ENCODE measurements around the gene C1QTNF6.

The C1QTNF6 gene

DNA sequence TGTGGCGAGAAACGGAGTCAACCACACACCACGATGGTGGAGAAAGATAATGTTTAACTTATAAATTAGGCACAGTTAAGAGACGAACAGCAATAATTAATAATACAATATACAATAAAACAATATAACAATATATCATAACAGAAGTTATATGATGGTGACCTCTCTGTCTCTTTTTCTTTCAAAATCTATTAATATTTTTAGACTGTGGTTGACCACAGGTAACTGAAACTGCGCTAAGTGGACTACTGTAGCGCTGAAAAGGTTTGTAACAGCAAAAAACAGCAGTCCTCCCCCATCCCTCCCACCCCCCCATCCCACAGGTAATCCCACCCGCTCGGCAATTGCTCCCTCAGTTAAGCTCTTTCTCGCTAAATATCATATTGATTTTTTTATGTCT is 27.8 kb upstream of the C1QTNF6 start:
- DNase-seq, result no peak
- no peak overlapping the region for H3K4me3 Mint-ChIP-seq
- peaks cover 59% of the 10 kb centered on the region for H3K4me1 Mint-ChIP-seq
- no peaks in the 10 kb centered on the region for H3K27me3 Mint-ChIP-seq
- CTCF ChIA-PET, result interaction anchor here (0.8 to 3.0 kb wide), 3 partner anchors 14 to 16 kb away, joined by 3 to 17 read pairs (median 3); no protein-coding TSS in a partner anchor
- H3K9me3 Mint-ChIP-seq, result peaks cover 3% of the 10 kb centered on the region
- H3K27ac Mint-ChIP-seq, result no peak overlapping the region
- H3K36me3 Mint-ChIP-seq, result peaks cover 28% of the 10 kb centered on the region

DNA sequence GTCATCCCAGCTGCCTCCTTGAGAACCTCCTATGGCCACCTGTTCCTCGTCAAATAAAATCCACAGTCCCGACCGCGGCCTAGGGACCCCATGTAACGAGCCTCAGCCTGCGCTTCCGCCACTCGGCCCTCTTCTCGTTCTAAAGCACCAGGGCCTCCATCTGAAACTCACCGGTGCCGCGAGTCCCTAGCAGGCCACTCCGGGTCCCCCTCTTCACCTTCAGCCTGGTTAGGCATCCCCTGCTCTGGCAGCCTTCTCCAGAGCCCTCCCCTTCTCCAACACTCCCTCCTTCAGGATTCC is 26.6 kb upstream of the C1QTNF6 start:
- peaks cover 20% of the 10 kb centered on the region for H3K36me3 Mint-ChIP-seq
- no peak overlapping the region for H3K27ac Mint-ChIP-seq
- no peaks in the 10 kb centered on the region for H3K27me3 Mint-ChIP-seq
- CTCF ChIA-PET, result no interaction called here
- DNase-seq, result peak; percentile 5
- no peak overlapping the region for H3K4me3 Mint-ChIP-seq
- H3K4me1 Mint-ChIP-seq, result peaks cover 47% of the 10 kb centered on the region
- H3K9me3 Mint-ChIP-seq, result no peaks in the 10 kb centered on the region

DNA sequence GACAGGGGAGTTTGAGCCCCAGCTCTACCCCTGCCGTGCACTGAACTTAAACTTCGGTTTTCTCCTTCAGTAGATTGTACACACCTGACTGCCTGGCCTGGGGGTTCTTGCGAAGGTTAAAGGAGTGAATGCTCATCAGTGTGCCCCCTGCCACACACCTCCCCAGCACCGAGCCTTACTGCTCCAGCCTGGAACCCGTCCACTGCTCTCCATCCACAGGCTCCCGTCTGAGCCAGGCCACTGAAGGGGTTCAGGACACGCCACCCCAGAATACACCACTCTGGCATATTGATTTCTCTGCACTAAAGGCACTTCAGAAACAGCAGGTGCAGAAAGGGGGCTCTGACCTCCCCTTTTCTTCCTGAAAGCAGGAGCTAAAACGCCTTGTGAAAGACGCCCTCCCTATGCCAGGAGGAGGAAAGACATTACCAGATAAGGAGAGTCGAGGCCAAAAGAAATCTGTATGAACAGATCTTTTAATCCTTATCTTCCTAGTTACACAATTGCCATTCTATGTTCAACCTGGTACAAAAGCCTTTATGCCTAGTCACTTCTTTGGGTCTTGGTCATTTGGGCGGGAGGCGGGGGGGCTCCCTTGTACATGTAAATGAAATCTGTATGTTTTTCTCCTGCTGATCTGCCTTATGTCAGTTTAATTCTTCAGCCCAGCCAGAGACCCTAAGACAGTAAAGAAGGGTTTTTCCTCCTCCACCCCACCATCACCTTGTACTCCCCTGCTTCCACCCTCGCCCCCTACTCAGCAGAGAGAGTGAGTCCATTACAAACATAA is 26.1 kb upstream of the C1QTNF6 start:
- Mint-ChIP-seq H3K36me3 (peaks cover 20% of the 10 kb centered on the region), H3K27me3 (no peaks in the 10 kb centered on the region), H3K27ac (peak overlapping the region; percentile 50), H3K4me3 (no peak overlapping the region), H3K9me3 (no peaks in the 10 kb centered on the region), H3K4me1 (peaks cover 43% of the 10 kb centered on the region)
- CTCF ChIA-PET, result no interaction called here
- DNase-seq, result peak; percentile 15

DNA sequence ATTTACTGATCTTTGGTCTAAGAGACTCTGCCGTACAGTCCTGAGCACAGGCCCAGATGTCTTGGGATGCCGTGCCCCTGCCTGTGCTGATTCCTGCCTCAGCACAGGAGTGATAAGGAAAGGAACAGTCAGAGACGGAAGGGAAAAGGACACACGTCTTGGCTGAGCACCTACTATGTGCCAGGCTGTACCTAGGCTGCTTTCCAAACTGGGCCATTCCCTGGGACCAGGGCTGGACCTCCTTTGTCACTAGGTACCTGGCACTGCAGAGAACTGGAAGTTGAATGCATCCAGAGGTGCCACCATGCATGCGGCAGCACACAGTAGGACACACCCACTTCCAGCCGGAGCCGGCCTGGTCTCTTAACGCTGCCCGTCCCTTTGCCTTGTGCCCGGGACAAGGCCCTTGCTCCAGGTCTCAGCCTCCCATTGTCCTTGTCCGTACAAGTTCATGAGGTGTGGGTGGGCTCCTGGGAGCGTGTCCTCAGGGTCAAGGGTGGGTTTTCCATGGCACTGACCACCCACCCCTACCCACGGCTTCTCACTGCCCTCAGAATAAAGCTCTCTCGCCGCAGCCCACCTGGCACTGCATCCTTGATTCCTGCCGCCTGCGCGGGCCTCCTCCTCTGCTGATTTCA is 25.3 kb upstream of the C1QTNF6 start:
- Mint-ChIP-seq H3K27me3 (no peaks in the 10 kb centered on the region), H3K27ac (no peak overlapping the region), H3K4me3 (no peak overlapping the region), H3K4me1 (peaks cover 43% of the 10 kb centered on the region), H3K36me3 (peaks cover 20% of the 10 kb centered on the region), H3K9me3 (no peaks in the 10 kb centered on the region)
- CTCF ChIA-PET, result no interaction called here
- DNase-seq, result peak; percentile 14

DNA sequence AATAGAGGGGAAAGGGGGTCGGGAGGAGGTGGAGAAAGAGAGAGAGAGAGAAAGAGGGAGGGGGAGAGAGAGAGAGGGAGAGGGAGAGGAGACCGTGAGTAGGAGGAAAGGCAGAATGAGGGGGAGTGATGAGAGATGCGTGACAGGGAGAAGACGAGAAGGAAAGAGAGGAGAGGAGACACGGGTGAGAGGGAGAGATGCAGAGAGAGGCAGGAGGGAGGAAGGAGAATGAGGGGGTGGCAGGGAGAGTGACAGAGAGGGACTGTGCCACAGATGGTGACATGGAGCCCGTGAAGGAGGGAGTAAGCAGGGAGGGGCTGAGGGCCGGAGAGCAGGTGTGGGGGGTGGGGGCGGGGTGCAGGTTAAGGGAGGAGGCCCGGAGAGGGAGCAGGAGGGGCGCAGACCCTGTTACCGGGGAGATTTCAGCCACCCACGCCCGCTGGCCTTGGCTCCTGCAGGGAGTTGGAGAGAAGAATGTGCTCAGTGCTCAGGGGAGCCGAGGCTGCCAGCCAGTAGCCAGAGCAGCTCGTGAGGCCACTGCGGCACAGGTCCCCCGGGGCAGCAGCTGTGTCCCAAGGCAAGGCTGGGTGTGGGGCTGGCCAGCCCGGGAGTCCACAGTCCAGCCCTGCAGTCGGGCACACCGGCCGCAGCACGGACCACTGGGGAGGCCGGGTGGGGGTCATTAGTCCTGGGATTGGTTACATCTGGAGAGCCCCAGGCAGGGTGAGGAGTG is 24.3 kb upstream of the C1QTNF6 start, which contains the start of gene SSTR3:
SSTR3 (minus strand) TSS at position 304 of the 733 bp plus-strand sequence. CDS start 4,674 bp downstream, outside the sequence.
- peak; percentile 16 for DNase-seq
- H3K4me3 Mint-ChIP-seq, result no peak within 1 kb of the TSS
- CTCF ChIA-PET, result no interaction called here
- H3K36me3 Mint-ChIP-seq, result peaks cover 16% of the 10 kb centered on the region
- no peaks in the 10 kb centered on the region for H3K27me3 Mint-ChIP-seq
- H3K9me3 Mint-ChIP-seq, result no peaks in the 10 kb centered on the region
- no peak within 1 kb of the TSS for H3K27ac Mint-ChIP-seq
- peaks cover 42% of the 10 kb centered on the region for H3K4me1 Mint-ChIP-seq

DNA sequence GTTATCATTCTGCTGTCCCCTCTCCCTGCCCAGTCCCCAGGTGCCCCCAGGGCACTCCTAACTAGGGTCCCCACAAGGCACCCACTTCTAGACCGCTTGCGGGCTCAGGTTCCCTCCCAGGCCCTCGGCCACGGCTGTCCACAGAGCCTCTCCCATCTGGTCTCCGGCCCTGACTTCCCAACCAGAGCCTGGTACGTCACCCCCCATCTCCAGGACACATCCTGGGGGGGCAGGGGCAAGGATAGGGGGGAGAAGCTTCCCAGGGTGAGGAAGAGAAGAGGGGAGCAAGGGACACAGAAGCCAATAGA is 23.8 kb upstream of the C1QTNF6 start:
- H3K9me3 Mint-ChIP-seq, result no peaks in the 10 kb centered on the region
- CTCF ChIA-PET, result no interaction called here
- peaks cover 40% of the 10 kb centered on the region for H3K4me1 Mint-ChIP-seq
- peaks cover 15% of the 10 kb centered on the region for H3K36me3 Mint-ChIP-seq
- no peaks in the 10 kb centered on the region for H3K27me3 Mint-ChIP-seq
- no peak overlapping the region for H3K4me3 Mint-ChIP-seq
- H3K27ac Mint-ChIP-seq, result no peak overlapping the region
- no peak for DNase-seq

DNA sequence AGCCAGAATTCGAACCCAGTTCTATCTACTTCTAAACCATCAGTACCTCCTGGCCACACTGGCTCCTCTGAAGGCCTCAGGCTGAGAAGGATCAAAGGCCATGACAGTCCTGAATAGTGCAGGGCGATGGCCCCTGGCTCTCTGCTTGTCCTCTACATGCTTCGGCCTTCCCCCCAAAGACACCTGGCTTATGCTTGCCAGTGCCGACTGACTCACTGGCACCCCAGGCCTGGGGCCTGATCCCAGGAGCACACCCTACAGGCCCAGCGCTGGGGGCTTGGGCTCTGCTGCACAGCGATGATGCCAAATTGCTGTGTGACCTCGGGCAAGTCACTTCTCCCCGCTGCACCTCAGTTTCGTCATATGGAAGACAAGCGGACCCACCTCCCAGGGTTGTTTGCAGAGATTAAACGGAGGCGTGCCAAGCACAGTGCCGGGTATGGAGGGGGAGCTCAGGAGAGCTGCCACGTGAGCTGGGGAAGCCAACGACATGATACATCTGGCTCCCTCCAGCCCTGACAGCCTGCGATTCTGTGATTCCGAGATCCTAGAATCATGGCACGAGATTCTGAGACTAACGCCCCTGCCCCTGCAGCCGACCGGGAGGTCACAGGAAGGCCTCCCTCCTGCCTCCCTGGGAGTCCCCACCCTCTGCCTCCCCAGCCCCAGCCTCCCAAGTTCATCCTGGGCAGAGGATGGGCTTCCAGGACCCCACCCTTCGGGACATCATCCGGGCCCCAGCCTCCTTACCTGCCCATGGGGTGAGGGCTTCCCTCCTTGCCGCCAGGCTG is 23.2 kb upstream of the C1QTNF6 start:
- no peaks in the 10 kb centered on the region for H3K9me3 Mint-ChIP-seq
- no peak overlapping the region for H3K4me3 Mint-ChIP-seq
- H3K27ac Mint-ChIP-seq, result no peak overlapping the region
- peaks cover 37% of the 10 kb centered on the region for H3K4me1 Mint-ChIP-seq
- peak; percentile 16 for DNase-seq
- CTCF ChIA-PET, result interaction anchor here (1.4 to 2.7 kb wide), 2 partner anchors 12 to 28 kb away, joined by 3 to 9 read pairs; no protein-coding TSS in a partner anchor
- no peaks in the 10 kb centered on the region for H3K27me3 Mint-ChIP-seq
- H3K36me3 Mint-ChIP-seq, result peaks cover 11% of the 10 kb centered on the region

DNA sequence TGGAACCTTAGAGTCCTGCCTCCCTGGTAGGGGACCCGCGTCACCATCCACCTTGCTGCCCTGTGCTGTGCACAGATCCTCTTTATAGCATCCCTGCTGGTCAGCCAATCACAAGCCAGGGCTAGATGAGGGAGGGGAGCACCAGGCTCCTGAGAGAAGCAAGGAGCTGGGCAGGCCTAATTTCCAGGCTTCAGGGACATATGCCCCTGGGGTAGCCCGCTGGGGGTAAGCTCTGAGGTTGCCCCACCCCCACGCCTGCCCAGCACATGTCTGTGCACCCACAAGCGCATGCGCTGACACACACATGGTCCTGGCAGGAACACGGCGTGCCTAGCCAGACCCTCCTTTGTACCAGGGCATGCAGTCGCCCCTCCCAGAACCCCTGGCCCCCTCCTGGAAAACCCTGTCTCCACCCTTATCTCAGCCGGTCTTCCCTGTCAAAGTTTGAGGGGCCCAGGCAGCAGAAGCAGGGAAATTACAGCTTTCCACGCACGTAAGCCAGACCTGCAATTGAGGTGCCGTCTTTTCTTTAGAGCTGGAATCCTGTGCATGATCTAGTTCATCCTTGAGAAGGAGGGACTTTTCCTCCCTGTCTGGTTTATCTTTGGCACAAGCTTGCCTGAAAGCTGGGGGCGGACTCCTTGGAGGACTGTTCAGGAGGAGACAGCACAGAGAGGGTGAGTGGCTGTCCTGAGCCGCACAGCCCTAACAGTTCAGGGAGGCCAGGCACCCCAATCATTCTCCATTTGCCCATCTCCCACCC is 22.2 kb upstream of the C1QTNF6 start:
- DNase-seq, result peak; percentile 19
- H3K9me3 Mint-ChIP-seq, result no peaks in the 10 kb centered on the region
- CTCF ChIA-PET, result interaction anchor here (1.4 to 2.7 kb wide), 2 partner anchors 11 to 29 kb away, joined by 3 to 9 read pairs; no protein-coding TSS in a partner anchor
- peaks cover 5% of the 10 kb centered on the region for H3K36me3 Mint-ChIP-seq
- no peak overlapping the region for H3K27ac Mint-ChIP-seq
- H3K27me3 Mint-ChIP-seq, result no peaks in the 10 kb centered on the region
- no peak overlapping the region for H3K4me3 Mint-ChIP-seq
- H3K4me1 Mint-ChIP-seq, result peaks cover 31% of the 10 kb centered on the region

DNA sequence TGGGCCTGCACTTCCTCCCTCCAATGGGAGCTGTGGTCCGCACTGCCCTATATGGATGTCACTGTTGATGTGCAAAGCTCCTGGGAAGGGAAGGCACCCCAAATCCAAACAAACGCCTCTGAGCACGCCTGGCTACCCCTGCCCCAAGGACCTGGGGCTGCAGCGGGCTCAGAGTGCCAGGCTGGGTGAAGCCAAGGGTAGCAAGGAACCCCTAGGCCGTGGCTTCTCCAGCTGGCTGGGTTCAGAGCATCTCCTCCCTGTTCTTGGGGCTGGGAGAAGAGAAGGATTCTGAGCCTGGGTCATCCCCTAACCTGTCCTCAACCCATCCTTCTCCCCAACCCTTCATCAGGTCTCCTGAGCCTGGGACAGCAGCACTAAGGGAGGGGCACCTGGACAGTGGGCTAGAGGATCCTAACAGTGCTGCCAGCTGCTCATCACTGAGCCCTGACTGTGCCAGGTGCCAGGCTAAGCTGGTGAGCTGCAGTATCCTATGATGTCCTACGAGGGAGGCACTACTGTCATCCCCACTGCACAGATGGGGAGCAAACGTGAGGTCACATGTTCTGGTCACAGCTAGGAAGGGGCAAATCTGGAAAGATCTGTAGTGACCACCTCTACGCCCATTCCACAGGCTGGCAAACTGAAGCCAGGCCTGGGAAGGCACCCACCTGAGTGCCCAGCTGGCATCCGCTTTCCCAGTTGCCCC is 21.2 kb upstream of the C1QTNF6 start:
- no peaks in the 10 kb centered on the region for H3K27me3 Mint-ChIP-seq
- peaks cover 5% of the 10 kb centered on the region for H3K36me3 Mint-ChIP-seq
- CTCF ChIA-PET, result interaction anchor here (1.0 to 2.7 kb wide), 2 partner anchors 10 to 50 kb away, joined by 3 to 9 read pairs; no protein-coding TSS in a partner anchor
- H3K9me3 Mint-ChIP-seq, result no peaks in the 10 kb centered on the region
- peak; percentile 14 for DNase-seq
- peaks cover 27% of the 10 kb centered on the region for H3K4me1 Mint-ChIP-seq
- H3K4me3 Mint-ChIP-seq, result no peak overlapping the region
- peak overlapping the region; percentile 42 for H3K27ac Mint-ChIP-seq

DNA sequence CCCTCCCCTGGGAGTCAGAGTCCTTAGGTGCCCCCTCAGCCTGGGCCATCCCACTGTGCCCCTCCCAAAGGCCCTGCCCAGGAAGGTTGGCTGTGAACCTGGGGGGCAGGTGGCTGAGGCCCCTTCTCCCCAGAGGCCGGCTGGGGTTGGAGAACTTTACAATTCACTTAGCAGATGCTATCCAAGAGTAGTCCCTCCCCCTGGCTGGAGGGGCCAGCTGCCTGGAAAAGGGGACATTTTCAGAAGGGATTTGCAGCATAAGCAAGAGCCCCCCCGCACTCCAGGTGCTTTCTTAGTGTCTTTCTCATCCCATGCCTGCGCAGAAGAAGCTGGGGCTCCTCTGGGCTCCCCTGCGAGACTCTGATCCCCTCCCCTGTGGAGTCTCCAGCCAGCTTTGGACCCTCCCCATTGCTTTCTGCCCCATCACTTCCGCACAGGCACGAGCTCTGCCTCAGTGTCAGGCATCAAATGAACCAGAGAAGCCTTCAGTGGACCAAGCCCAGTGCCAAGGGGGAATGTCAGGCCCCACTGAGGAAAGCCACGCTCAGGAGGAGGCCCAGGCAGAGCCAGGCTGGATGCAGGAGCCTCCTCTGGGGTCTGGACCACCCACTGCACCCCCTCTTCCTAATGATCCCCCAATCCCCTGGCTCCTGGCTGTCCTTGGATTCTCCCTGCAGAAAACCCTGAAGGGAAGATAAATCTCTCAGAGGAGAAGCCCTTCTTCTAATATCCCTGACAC is 20.5 kb upstream of the C1QTNF6 start:
- CTCF ChIA-PET, result interaction anchor here (0.9 to 2.7 kb wide), 3 partner anchors 9 to 51 kb away, joined by 3 to 9 read pairs (median 4); no protein-coding TSS in a partner anchor

DNA sequence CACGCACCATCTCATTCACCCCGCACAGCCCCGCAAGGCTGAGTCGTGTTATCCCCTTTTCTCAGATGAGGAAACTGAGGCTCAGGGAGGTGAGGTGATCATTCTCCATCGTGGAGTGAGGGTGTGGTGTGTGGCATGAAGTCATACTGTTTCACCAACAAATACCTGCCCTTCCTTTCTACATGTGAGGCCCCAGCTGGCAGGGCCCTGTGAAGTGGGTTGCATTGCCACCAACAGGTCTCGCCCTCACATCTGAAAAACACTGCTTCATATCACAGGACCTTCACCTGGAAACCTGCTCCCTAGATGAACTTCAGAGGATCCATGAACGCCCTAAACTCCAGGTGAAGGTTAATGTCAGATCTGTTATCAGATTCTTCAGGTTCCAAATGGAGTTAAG is 19.9 kb upstream of the C1QTNF6 start:
- Mint-ChIP-seq H3K4me1 (peaks cover 25% of the 10 kb centered on the region), H3K4me3 (no peak overlapping the region), H3K36me3 (no peaks in the 10 kb centered on the region), H3K27ac (peak overlapping the region; percentile 80), H3K9me3 (no peaks in the 10 kb centered on the region), H3K27me3 (no peaks in the 10 kb centered on the region)
- CTCF ChIA-PET, result interaction anchor here (0.9 kb wide), 1 partner anchor 9 kb away, joined by 4 read pairs; no protein-coding TSS in a partner anchor
- DNase-seq, result peak; percentile 44

More for the DNA sequence above, 20.5 kb upstream of the C1QTNF6 start:
- no peak overlapping the region for H3K4me3 Mint-ChIP-seq
- H3K9me3 Mint-ChIP-seq, result no peaks in the 10 kb centered on the region
- no peaks in the 10 kb centered on the region for H3K27me3 Mint-ChIP-seq
- H3K36me3 Mint-ChIP-seq, result peaks cover 3% of the 10 kb centered on the region
- DNase-seq, result peak; percentile 21
- peak overlapping the region; percentile 42 for H3K27ac Mint-ChIP-seq
- H3K4me1 Mint-ChIP-seq, result peaks cover 27% of the 10 kb centered on the region

Data from activated naive CD4-positive, alpha-beta T cell treated with anti-CD3 and anti-CD28 coated beads, Interleukin-2, amount 10 ng/mL, durations not matched to agents 7 days and 5 days (primary cell).